Right cardiac atrium (tissue), 5 donors: ENCODE measurements around the gene STK16. TPM values are rescaled to one million over a fixed set of nuclear protein-coding genes. Genes with fewer than 3 reads are reported as not detected.

Source experiments
- ATAC-seq, 2 donors: fragments of 200-7000 bp; cut with Tn5 transposase; one replicate each; pipeline versions ENCODE4 v1.8.0 to v1.9.1; 2020; ENCODE audit warnings: moderate library complexity in 2 of 2, mild to moderate bottlenecking in 1 of 2
- DNase-seq, 3 donors: peaks; one replicate each; pipeline ENCODE4 v3.0.0-alpha.2; 2020
- H3K27ac ChIP-seq: one replicate; pipeline ENCODE4 v1.5.1; 2013; ENCODE audit warnings: mild to moderate bottlenecking, low read length, control low read depth, moderate library complexity
- H3K27me3 ChIP-seq: one replicate; pipeline ENCODE4 v1.6.1; 2013; ENCODE audit not compliant: control insufficient read depth, insufficient read depth
- H3K4me1 ChIP-seq: one replicate; pipeline ENCODE4 v1.6.1; 2013; ENCODE audit warnings: low read length; ENCODE audit not compliant: control insufficient read depth, insufficient read depth
- H3K4me3 ChIP-seq: one replicate; pipeline ENCODE4 v1.5.1; 2013; ENCODE audit warnings: low read length, control low read depth
- H3K9me3 ChIP-seq: one replicate; pipeline ENCODE4 v1.6.1; 2013; ENCODE audit warnings: low read length; ENCODE audit not compliant: control insufficient read depth
- WGBS: extraction: QIAGEN DNeasy Blood & Tissue Kit; methylation state at CpG from one replicate; pipeline ENCODE4 v1.1.7; 2013; 5-methylcytosine and 5-hydroxymethylcytosine counted together
- intact Hi-C, 4 donors: fragments of 100-400 bp; cut with DNase I; formaldehyde crosslinking; loops; one replicate each; pipeline versions ENCODE4 v1.11.0 to v1.14.0; 2022 to 2023
- microRNA-seq, 2 donors: library from miRNA; unstranded; fragments of <30 nt; microRNA quantifications; one replicate each; pipeline ENCODE4 v1.2.0, GENCODE V29; 2020 to 2021
- polyA plus RNA-seq: library from polyadenylated mRNA; stranded (reverse); fragments of 200-250 nt; gene quantifications from one replicate; pipeline ENCODE4 v1.2.3, GENCODE V29; 2013
- total RNA-seq, 4 donors: library from RNA; stranded (reverse); fragmentation: NEBNext Ultra II Directional; extraction: Animal tissue kit (Norgen Biotek cat#: 25700); gene quantifications; one replicate each; pipeline ENCODE4 v1.2.1, GENCODE V29; 2021
- donor health status: healthy with polysubstance abuse.
- donor health status: DM: no; HTN: yes; CAD: no.
- donor health status: DM: no; HTN: no; CAD: no.
- donor health status: DM: no; HTN: yes; CAD: no; lungs with severe emphysema.
- donor health status: DM: yes; HTN: yes; CAD: no.

The STK16 gene
- total and polyA plus RNA-seq, 5 donors: 17.5 to 22.2 (median 19.4) TPM

DNA sequence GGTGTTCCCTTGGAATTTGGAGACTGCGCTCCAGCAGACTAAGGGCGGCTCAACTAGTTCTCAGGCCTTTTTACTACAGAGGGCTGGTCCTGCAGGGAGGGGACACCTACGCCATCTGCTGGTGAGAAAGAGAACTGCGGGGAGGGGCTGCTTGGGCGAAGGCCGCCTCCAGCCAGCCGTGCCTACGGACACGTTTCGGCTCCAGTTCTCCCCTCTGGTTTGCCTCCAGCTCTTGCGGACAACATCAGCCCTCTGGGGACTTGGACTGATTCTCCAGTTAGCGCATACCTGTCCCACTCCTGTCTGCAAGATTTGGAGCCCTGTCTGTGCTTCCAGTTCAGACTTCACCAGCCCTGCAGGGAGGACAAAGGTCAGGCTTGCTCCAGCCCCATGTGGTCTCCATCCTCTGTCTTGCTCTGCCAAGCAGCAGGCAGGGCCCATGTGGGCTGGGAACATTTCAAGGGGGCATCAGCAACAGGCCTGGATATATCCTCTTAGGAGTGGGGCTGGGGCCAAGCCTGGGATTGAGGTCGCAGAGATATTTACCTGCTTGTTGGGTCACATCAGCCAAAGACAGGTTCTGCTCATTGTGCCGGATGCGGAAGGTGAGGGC lies 53.6 kb downstream of the STK16 start:
- ATAC-seq (peak; percentile 64 to 72), DNase-seq (peak; percentile 85 to 95 (median 95))
- no peak overlapping the region for H3K27ac ChIP-seq
- intact Hi-C loops: loop anchor here in 3 of 4 donors (5.0 to 10.0 kb wide), 3 partner anchors 54 to 137 kb away; partner anchors contain the start of genes NHEJ1 (in 2 of the 3), GLB1L (in 1 of the 3) and STK16 (in 1 of the 3)
- H3K27me3 ChIP-seq: no peaks in the 10 kb centered on the region
- 22% methylated on average over 15 of the region's 15 CpGs for WGBS
- no peaks in the 10 kb centered on the region for H3K9me3 ChIP-seq
- no peak overlapping the region for H3K4me3 ChIP-seq
- H3K4me1 ChIP-seq: peaks cover 2% of the 10 kb centered on the region

DNA sequence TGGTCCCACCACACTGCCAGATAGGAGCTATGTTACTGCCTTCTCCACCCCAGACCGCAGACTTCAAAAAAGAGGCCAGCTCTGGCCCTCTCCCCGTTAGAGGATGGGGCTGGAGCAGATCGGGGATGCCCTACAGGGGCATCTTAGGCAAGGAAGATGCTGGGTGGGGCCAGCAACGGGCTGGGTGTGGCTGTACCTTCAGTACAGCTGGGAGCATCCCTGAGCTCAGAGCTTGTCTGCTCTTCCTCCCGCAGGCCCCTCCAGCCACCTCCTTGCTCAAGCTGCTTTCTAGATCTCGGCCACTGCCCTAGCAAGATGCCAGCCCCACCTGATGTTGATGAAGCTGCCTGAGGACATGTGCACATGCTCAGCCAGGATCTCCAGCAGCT lies 54.1 kb downstream of the STK16 start:
- no peak for DNase-seq
- H3K9me3 ChIP-seq: no peaks in the 10 kb centered on the region
- ATAC-seq: no peak
- no peak overlapping the region for H3K27ac ChIP-seq
- WGBS: 79% methylated on average over 6 of the region's 6 CpGs
- no peaks in the 10 kb centered on the region for H3K27me3 ChIP-seq
- intact Hi-C loops: loop anchor here in 3 of 4 donors (5.0 to 10.0 kb wide), 3 partner anchors 55 to 137 kb away; partner anchors contain the start of genes NHEJ1 (in 2 of the 3), GLB1L (in 1 of the 3) and STK16 (in 1 of the 3)
- peaks cover 2% of the 10 kb centered on the region for H3K4me1 ChIP-seq
- H3K4me3 ChIP-seq: no peak overlapping the region

Small RNA genes within 50 kb of the gene (microRNA-seq; reads per million reads assigned to microRNA genes)
- 0.42 to 0.54 reads per million in 2 donors for gene MIR153-1

Other genes with a start within 250 kb of the STK16 start
- gene CFAP65, start 204.0 kb upstream of the STK16 start, total RNA-seq: not detected
- gene CFAP65, start 204.0 kb upstream of the STK16 start, polyA plus RNA-seq: not detected
- not detected for gene IHH, start 184.6 kb upstream of the STK16 start, total RNA-seq
- 0.05 TPM for gene IHH, start 184.6 kb upstream of the STK16 start, polyA plus RNA-seq
- gene NHEJ1, start 84.7 kb upstream of the STK16 start, total RNA-seq: 1 to 10 TPM; 5.4 to 9.4 (median 9.2) TPM
- 5.6 TPM for gene NHEJ1, start 84.7 kb upstream of the STK16 start, polyA plus RNA-seq
- under 1 TPM; 0.56 to 0.95 (median 0.57) TPM for gene SLC23A3, start 75.5 kb upstream of the STK16 start, total RNA-seq
- 0.59 TPM for gene SLC23A3, start 75.5 kb upstream of the STK16 start, polyA plus RNA-seq
- 10 to 100 TPM; 40.0 to 53.1 (median 48.5) TPM for gene CNPPD1, start 68.6 kb upstream of the STK16 start, total RNA-seq
- 41.8 TPM for gene CNPPD1, start 68.6 kb upstream of the STK16 start, polyA plus RNA-seq
- 10 to 100 TPM; 35.2 to 47.3 (median 40.2) TPM for gene RETREG2, start 67.2 kb upstream of the STK16 start, total RNA-seq
- 22.0 TPM for gene RETREG2, start 67.2 kb upstream of the STK16 start, polyA plus RNA-seq
- 10 to 100 TPM; 21.8 to 28.9 (median 22.8) TPM for gene ZFAND2B, start 38.7 kb upstream of the STK16 start, total RNA-seq
- gene ZFAND2B, start 38.7 kb upstream of the STK16 start, polyA plus RNA-seq: 23.9 TPM
- 10 to 100 TPM; 19.4 to 30.5 (median 23.5) TPM for gene ABCB6, start 26.5 kb upstream of the STK16 start, total RNA-seq
- gene ABCB6, start 26.5 kb upstream of the STK16 start, polyA plus RNA-seq: 23.4 TPM
- gene ATG9A, start 15.8 kb upstream of the STK16 start, total RNA-seq: 10 to 100 TPM; 69.2 to 78.5 (median 77.3) TPM
- gene ATG9A, start 15.8 kb upstream of the STK16 start, polyA plus RNA-seq: 43.1 TPM
- gene ANKZF1, start 15.7 kb upstream of the STK16 start, total RNA-seq: 10 to 100 TPM; 14.9 to 32.0 (median 27.2) TPM
- gene ANKZF1, start 15.7 kb upstream of the STK16 start, polyA plus RNA-seq: 20.1 TPM
- gene GLB1L, start within 50 bp of the STK16 start, total RNA-seq: 1 to 10 TPM; 2.7 to 3.8 (median 3.3) TPM
- 3.1 TPM for gene GLB1L, start within 50 bp of the STK16 start, polyA plus RNA-seq
- gene TUBA4B, start 7.8 kb downstream of the STK16 start, total RNA-seq: not detected
- not detected for gene TUBA4B, start 7.8 kb downstream of the STK16 start, polyA plus RNA-seq
- gene TUBA4A, start 8.4 kb downstream of the STK16 start, total RNA-seq: 10 to 100 TPM; 27.6 to 88.6 (median 64.3) TPM
- 131 TPM for gene TUBA4A, start 8.4 kb downstream of the STK16 start, polyA plus RNA-seq
- gene DNAJB2, start 33.9 kb downstream of the STK16 start, total RNA-seq: 10 to 100 TPM; 43.9 to 78.7 (median 65.8) TPM
- gene DNAJB2, start 33.9 kb downstream of the STK16 start, polyA plus RNA-seq: 57.5 TPM
- gene PTPRN, start 63.9 kb downstream of the STK16 start, total RNA-seq: under 1 TPM in 1 of 4 donors, not detected in 3; 0.25 TPM
- gene PTPRN, start 63.9 kb downstream of the STK16 start, polyA plus RNA-seq: 0.41 TPM
- not detected for gene RESP18, start 87.3 kb downstream of the STK16 start, total RNA-seq
- not detected for gene RESP18, start 87.3 kb downstream of the STK16 start, polyA plus RNA-seq
- 10 to 100 TPM; 42.2 to 58.8 (median 56.2) TPM for gene DNPEP, start 142.4 kb downstream of the STK16 start, total RNA-seq
- gene DNPEP, start 142.4 kb downstream of the STK16 start, polyA plus RNA-seq: 50.0 TPM
- over 10,000 TPM in 1 of 4 donors, 1,000 to 10,000 TPM in 3; 6,970 to 10,932 (median 7,338) TPM for gene DES, start 172.9 kb downstream of the STK16 start, total RNA-seq
- gene DES, start 172.9 kb downstream of the STK16 start, polyA plus RNA-seq: 9,146 TPM
- 100 to 1,000 TPM; 122 to 176 (median 159) TPM for gene SPEG, start 189.4 kb downstream of the STK16 start, total RNA-seq
- 85.5 TPM for gene SPEG, start 189.4 kb downstream of the STK16 start, polyA plus RNA-seq